Measurements from ENCODE around the gene BPTF. TPM values are rescaled to one million over a fixed set of nuclear protein-coding genes. Genes with fewer than 3 reads are reported as not detected.
"Not testable (repeated sequence)": the region's sequence is repeated elsewhere in the genome, so short reads cannot be mapped to it uniquely, and the experiment has no call there.

BPTF gene
- total and polyA plus RNA-seq, 2 of the 13 experiments (the other 11 are each of a cell fraction or from before 2014, with no cell fraction given): 43.5 to 66.1 TPM

DNA sequence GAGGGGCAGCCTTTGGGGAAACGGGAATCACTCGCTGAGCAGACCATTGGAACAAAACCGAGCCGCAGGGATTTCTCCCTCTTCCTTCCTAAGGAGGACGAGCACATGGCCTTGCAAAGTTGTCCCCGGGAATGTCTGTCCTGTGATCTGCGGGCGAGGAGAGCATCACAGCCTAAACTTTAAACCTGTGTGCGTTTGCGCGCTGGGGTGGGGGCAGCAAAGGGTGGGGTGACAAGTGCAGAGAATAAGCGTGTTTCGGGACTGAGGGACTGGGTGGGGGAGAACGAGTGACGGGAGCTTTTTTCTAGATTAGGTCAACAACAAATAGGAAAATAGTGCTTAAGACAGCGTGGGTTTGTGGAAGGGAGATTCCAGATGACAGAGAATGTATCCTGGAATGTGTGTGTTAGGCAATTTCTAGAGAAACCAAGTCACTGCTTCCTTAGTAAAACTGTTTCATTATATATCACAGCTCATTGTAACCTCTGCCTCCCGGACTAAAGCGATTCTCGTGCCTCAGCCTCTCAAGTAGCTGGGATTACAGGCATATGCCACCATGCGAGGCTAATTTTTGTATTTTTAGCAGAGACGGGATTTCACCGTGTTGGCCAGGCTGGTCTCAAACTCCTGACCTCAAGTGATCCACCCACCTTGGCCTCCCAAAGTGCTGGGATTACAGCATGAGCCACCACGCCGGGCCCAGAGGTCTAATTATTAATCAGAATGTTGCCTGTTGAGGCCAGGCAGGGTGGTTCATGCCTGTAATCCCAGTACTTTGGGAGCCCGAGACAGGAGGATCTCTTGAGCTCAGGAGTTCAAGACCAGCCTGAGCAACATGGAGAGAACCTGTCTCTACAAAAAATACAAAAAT lies 171.2 kb downstream of the BPTF start, which contains the start of gene C17orf58:
Gene C17orf58 (minus strand): TSS at position 169 of the 871 bp plus-strand sequence. CDS start 271 bp downstream, outside the sequence.
- H3K27ac ChIP-seq (ENCODE audit: extremely low read length, insufficient read depth, low read length); H4K20me1 ChIP-seq (ENCODE audit: insufficient read depth, low read length); intact Hi-C loops (cut with micrococcal nuclease; ENCODE audit: unreplicated experiment); TF ChIP-seq TCF12 (IDR thresholded peaks at IDR 0.05); LCORL (IDR thresholded peaks at IDR 0.05); SOX6 (IDR thresholded peaks at IDR 0.05); CBX2 (CRISPR knock-in tag; IDR thresholded peaks at IDR 0.05; ENCODE audit: low read depth): not testable (repeated sequence)
- TF ChIP-seq, protein P1, sequence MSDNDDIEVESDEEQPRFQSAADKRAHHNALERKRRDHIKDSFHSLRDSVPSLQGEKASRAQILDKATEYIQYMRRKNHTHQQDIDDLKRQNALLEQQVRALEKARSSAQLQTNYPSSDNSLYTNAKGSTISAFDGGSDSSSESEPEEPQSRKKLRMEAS (IDR thresholded peaks at IDR 0.05): peak; percentile 75
- peak; percentile 35; the same call in 1 of the 2 replicates for TF ChIP-seq ZFP82 (CRISPR knock-in tag; IDR thresholded peaks at IDR 0.05; ENCODE audit: borderline replicate concordance)
- TF ChIP-seq TCF12 (CRISPR knock-in tag; IDR thresholded peaks at IDR 0.05): 0 out of 2 replicates have a peak, but pooled peaks have one; percentile 31
- TF ChIP-seq LCORL (CRISPR knock-in tag; IDR thresholded peaks at IDR 0.05): peak; percentile 21; the same call in 1 of the 2 replicates
- 0 out of 2 replicates have a peak, but pooled peaks have one; percentile 6 for TF ChIP-seq ZFY (CRISPR knock-in tag; IDR thresholded peaks at IDR 0.05)
- TF ChIP-seq, protein P2, sequence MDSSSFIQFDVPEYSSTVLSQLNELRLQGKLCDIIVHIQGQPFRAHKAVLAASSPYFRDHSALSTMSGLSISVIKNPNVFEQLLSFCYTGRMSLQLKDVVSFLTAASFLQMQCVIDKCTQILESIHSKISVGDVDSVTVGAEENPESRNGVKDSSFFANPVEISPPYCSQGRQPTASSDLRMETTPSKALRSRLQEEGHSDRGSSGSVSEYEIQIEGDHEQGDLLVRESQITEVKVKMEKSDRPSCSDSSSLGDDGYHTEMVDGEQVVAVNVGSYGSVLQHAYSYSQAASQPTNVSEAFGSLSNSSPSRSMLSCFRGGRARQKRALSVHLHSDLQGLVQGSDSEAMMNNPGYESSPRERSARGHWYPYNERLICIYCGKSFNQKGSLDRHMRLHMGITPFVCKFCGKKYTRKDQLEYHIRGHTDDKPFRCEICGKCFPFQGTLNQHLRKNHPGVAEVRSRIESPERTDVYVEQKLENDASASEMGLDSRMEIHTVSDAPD (CRISPR knock-in tag; IDR thresholded peaks at IDR 0.05): 0 out of 2 replicates have a peak, but pooled peaks have one; percentile 24
- 0 out of 2 replicates have a peak, but pooled peaks have one; percentile 22 for TF ChIP-seq HDAC2 (CRISPR knock-in tag; IDR thresholded peaks at IDR 0.05)
- peak; percentile 68; the same call in 1 of the 2 replicates for TF ChIP-seq KDM1A (CRISPR knock-in tag; IDR thresholded peaks at IDR 0.05)
- TF ChIP-seq BORCS8-MEF2B (CRISPR knock-in tag; IDR thresholded peaks at IDR 0.05): 0 out of 2 replicates have a peak, but pooled peaks have one; percentile 48
- TF ChIP-seq SOX6 (CRISPR knock-in tag; IDR thresholded peaks at IDR 0.05): 0 out of 2 replicates have a peak, but pooled peaks have one; percentile 8
- TF ChIP-seq, protein P3, sequence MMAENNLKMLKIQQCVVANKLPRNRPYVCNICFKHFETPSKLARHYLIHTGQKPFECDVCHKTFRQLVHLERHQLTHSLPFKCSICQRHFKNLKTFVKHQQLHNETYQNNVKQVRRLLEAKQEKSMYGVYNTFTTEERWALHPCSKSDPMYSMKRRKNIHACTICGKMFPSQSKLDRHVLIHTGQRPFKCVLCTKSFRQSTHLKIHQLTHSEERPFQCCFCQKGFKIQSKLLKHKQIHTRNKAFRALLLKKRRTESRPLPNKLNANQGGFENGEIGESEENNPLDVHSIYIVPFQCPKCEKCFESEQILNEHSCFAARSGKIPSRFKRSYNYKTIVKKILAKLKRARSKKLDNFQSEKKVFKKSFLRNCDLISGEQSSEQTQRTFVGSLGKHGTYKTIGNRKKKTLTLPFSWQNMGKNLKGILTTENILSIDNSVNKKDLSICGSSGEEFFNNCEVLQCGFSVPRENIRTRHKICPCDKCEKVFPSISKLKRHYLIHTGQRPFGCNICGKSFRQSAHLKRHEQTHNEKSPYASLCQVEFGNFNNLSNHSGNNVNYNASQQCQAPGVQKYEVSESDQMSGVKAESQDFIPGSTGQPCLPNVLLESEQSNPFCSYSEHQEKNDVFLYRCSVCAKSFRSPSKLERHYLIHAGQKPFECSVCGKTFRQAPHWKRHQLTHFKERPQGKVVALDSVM (CRISPR knock-in tag; IDR thresholded peaks at IDR 0.05): peak; percentile 71; the same call in 1 of the 2 replicates
- peak; percentile 44; the same call in 1 of the 2 replicates for TF ChIP-seq CBX2 (IDR thresholded peaks at IDR 0.05; ENCODE audit: low read depth, low read length)
- TF ChIP-seq, protein P4, sequence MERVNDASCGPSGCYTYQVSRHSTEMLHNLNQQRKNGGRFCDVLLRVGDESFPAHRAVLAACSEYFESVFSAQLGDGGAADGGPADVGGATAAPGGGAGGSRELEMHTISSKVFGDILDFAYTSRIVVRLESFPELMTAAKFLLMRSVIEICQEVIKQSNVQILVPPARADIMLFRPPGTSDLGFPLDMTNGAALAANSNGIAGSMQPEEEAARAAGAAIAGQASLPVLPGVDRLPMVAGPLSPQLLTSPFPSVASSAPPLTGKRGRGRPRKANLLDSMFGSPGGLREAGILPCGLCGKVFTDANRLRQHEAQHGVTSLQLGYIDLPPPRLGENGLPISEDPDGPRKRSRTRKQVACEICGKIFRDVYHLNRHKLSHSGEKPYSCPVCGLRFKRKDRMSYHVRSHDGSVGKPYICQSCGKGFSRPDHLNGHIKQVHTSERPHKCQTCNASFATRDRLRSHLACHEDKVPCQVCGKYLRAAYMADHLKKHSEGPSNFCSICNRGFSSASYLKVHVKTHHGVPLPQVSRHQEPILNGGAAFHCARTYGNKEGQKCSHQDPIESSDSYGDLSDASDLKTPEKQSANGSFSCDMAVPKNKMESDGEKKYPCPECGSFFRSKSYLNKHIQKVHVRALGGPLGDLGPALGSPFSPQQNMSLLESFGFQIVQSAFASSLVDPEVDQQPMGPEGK (CRISPR knock-in tag; IDR thresholded peaks at IDR 0.05): peak; percentile 15; the same call in 1 of the 2 replicates
- 0 out of 2 replicates have a peak, but pooled peaks have one; percentile 53 for TF ChIP-seq ZMYM2 (CRISPR knock-in tag; IDR thresholded peaks at IDR 0.05)
- 0 out of 2 replicates have a peak, but pooled peaks have one; percentile 51 for TF ChIP-seq ZNF891 (CRISPR knock-in tag; IDR thresholded peaks at IDR 0.05)

More for the DNA sequence above, 171.2 kb downstream of the BPTF start, which contains the start of gene C17orf58:
- CTCF ChIA-PET (ENCODE audit: low intra/inter-chr PET ratio, low total read pairs); H3K36me3 ChIP-seq (replicated peaks in 1 of 2; ENCODE audit: control insufficient read depth in 1 of 2, insufficient read depth in 2 of 2, low read length in 2 of 2); H3K9me3 ChIP-seq (ENCODE audit: low read length); in situ Hi-C loops (cut with HindIII; ENCODE audit: extremely low pct_ligation_motif_present, low pct_unique_long_range_greater_than_20kb); FAIRE-seq; H3K79me2 ChIP-seq (ENCODE audit: insufficient read depth, low read length); BruUV-seq (replicated peaks); H3K27me3 ChIP-seq (ENCODE audit: control insufficient read depth in 1 of 2, insufficient read depth in 2 of 2, low read length in 2 of 2); DNase-seq (ENCODE audit: low spot score): not testable (repeated sequence)
- 2% methylated on average over 24 of the region's 25 CpGs for WGBS (ENCODE audit: low lambda C conversion rate)
- Histone ChIP-seq H2AFZ (ENCODE audit: low read length) (peak within 1 kb of the TSS; percentile 10), H3K4me1 (ENCODE audit: insufficient read depth, low read length) (peaks cover 36% of the 10 kb centered on the region), H3K4me2 (ENCODE audit: low read depth, low read length) (peak within 1 kb of the TSS; percentile 99), H3K4me3 (replicated peaks in 1 of 3; ENCODE audit: insufficient read depth in 1 of 3, low read depth in 2 of 3, low read length in 3 of 3) (peak within 1 kb of the TSS; percentile 60 to 78 (median 72)), H3K9ac (ENCODE audit: insufficient read depth, low read depth, low read length) (peak within 1 kb of the TSS; percentile 15)
- POLR2A ChIA-PET: interaction anchor here (1.1 to 1.8 kb wide), 4 partner anchors 15 to 40 kb away, joined by 3 to 6 read pairs (median 4); no protein-coding TSS in a partner anchor
- peak; percentile 19 for ATAC-seq

Measured in HepG2 (cell line).